GM23338 (cell line): ENCODE results near the gene MINK1. TPM values are rescaled to one million over a fixed set of nuclear protein-coding genes. Genes with fewer than 3 reads are reported as not detected.

Experiments
- ATAC-seq: fragments of 200-7000 bp; cut with Tn5 transposase; 3 replicates; pipeline ENCODE4 v1.9.1; 2020
- DNase-seq: peaks from one replicate; pipeline ENCODE4 v3.0.0-alpha.2; 2015; ENCODE audit warnings: low spot score
- H2AFZ ChIP-seq: fragments of 200-600 bp; sonication (generic); 2 replicates; pipeline ENCODE4 v1.8.0; 2016; ENCODE audit warnings: antibody characterized with exemption, mild to moderate bottlenecking, moderate library complexity
- H3F3A ChIP-seq: fragments of 200-600 bp; sonication (generic); replicated peaks from 2 replicates; pipeline ENCODE4 v1.8.0; 2017; ENCODE audit warnings: antibody characterized with exemption, mixed run types, low read depth
- H3K27ac ChIP-seq: fragments of 200-600 bp; sonication (generic); 2 replicates; pipeline ENCODE4 v1.6.1; 2016; ENCODE audit warnings: low read depth
- H3K27me3 ChIP-seq: fragments of 200-600 bp; sonication (generic); 2 replicates; pipeline ENCODE4 v1.8.0; 2016; ENCODE audit warnings: mild to moderate bottlenecking, mixed run types, moderate library complexity; ENCODE audit not compliant: insufficient read depth
- H3K36me3 ChIP-seq: fragments of 200-600 bp; sonication (generic); 2 replicates; pipeline ENCODE4 v1.8.0; 2016; ENCODE audit warnings: mild to moderate bottlenecking; ENCODE audit not compliant: insufficient read depth
- H3K4me1 ChIP-seq: fragments of 200-600 bp; sonication (generic); 2 replicates; pipeline ENCODE4 v1.8.0; 2016; ENCODE audit warnings: mild to moderate bottlenecking, moderate library complexity; ENCODE audit not compliant: insufficient read depth
- H3K4me2 ChIP-seq: fragments of 200-600 bp; sonication (generic); 2 replicates; pipeline ENCODE4 v1.7.1; 2017; ENCODE audit warnings: mixed run types
- H3K4me3 ChIP-seq: fragments of 200-600 bp; sonication (generic); 2 replicates; pipeline ENCODE4 v1.6.1; 2016; ENCODE audit warnings: mixed run types
- H3K79me2 ChIP-seq: fragments of 200-600 bp; sonication (generic); replicated peaks from 2 replicates; pipeline ENCODE4 v1.8.0; 2017; ENCODE audit warnings: mild to moderate bottlenecking; ENCODE audit not compliant: insufficient read depth
- H3K9me2 ChIP-seq: fragments of 200-600 bp; sonication (generic); 2 replicates; pipeline ENCODE4 v1.8.0; 2017; ENCODE audit not compliant: insufficient read depth
- H4K20me1 ChIP-seq: fragments of 200-600 bp; sonication (generic); replicated peaks from 2 replicates; pipeline ENCODE4 v1.8.0; 2017; ENCODE audit warnings: mild to moderate bottlenecking; ENCODE audit not compliant: insufficient read depth
- H3K27ac Mint-ChIP-seq: 2 replicates; pipeline ENCODE4 v1.8.0; 2020; ENCODE audit warnings: inconsistent platforms, mild to moderate bottlenecking, moderate library complexity, mixed read lengths
- H3K27me3 Mint-ChIP-seq: 3 replicates; pipeline ENCODE4 v1.8.0; 2022; ENCODE audit warnings: low read depth, mild to moderate bottlenecking, moderate library complexity, mixed read lengths, inconsistent platforms; ENCODE audit not compliant: insufficient read depth, poor library complexity
- H3K36me3 Mint-ChIP-seq: 3 replicates; pipeline ENCODE4 v1.8.0; 2021; ENCODE audit warnings: low read depth, mild to moderate bottlenecking, inconsistent platforms, moderate library complexity, mixed read lengths
- H3K4me1 Mint-ChIP-seq: 3 replicates; pipeline ENCODE4 v1.8.0; 2020; ENCODE audit warnings: mild to moderate bottlenecking, inconsistent platforms, mixed read lengths
- H3K4me3 Mint-ChIP-seq: 3 replicates; pipeline ENCODE4 v1.8.0; 2021; ENCODE audit warnings: moderate library complexity, mild to moderate bottlenecking, inconsistent platforms, mixed read lengths
- H3K9me3 Mint-ChIP-seq: 3 replicates; pipeline ENCODE4 v1.8.0; 2020; ENCODE audit warnings: moderate library complexity, mild to moderate bottlenecking, inconsistent platforms, mixed read lengths
- CREB1 ChIP-seq: fragments of 250-450 bp; sonication (Bioruptor Pico); IDR thresholded peaks from 2 replicates; pipeline ENCODE4 v1.5.0; 2020; ENCODE audit warnings: low read depth, mild to moderate bottlenecking, moderate library complexity
- CTCF ChIP-seq, 2 experiments: fragments of 200-600 bp in 1 of 2; sonication (generic) in 1 of 2; conservative IDR thresholded peaks; 2 replicates each; pipeline versions ENCODE4 v1.5.1 to v1.6.1; 2016 to 2017; ENCODE audit warnings: antibody characterized with exemption in 2 of 2, low read depth in 2 of 2, mild to moderate bottlenecking in 2 of 2, moderate library complexity in 1 of 2
- EZH2 ChIP-seq: fragments of 200-600 bp; sonication (generic); IDR thresholded peaks from one replicate; pipeline ENCODE4 v1.8.0; 2017; ENCODE audit warnings: antibody characterized with exemption, mild to moderate bottlenecking, low read depth; ENCODE audit not compliant: unreplicated experiment
- EZH2phosphoT487 ChIP-seq: fragments of 200-600 bp; sonication (generic); IDR thresholded peaks from one replicate; pipeline ENCODE4 v1.8.1; 2018; ENCODE audit warnings: antibody characterized with exemption; ENCODE audit not compliant: unreplicated experiment
- JUNB ChIP-seq: IDR thresholded peaks from one replicate; pipeline ENCODE4 v1.6.1; 2016; ENCODE audit warnings: antibody characterized with exemption; ENCODE audit not compliant: unreplicated experiment
- NANOG ChIP-seq: IDR thresholded peaks from 2 replicates; pipeline ENCODE4 v1.6.1; 2016; ENCODE audit warnings: antibody characterized with exemption, borderline replicate concordance
- POLR2AphosphoS5 ChIP-seq: IDR thresholded peaks from 2 replicates; pipeline ENCODE4 v1.6.1; 2016; ENCODE audit warnings: antibody characterized with exemption, low read depth
- REST ChIP-seq: IDR thresholded peaks from one replicate; pipeline ENCODE4 v1.6.1; 2018; ENCODE audit warnings: antibody characterized with exemption; ENCODE audit not compliant: unreplicated experiment
- STAT1 ChIP-seq: IDR thresholded peaks from one replicate; pipeline ENCODE4 v1.6.1; 2016; ENCODE audit warnings: antibody characterized with exemption; ENCODE audit not compliant: unreplicated experiment
- ZNF114 ChIP-seq: fragments of 250-450 bp; sonication (Bioruptor Pico); IDR thresholded peaks from 2 replicates; pipeline ENCODE4 v1.5.0; 2020; ENCODE audit warnings: mild to moderate bottlenecking, moderate library complexity
- ZNF331 ChIP-seq: fragments of 250-450 bp; sonication (Bioruptor Pico); IDR thresholded peaks from 2 replicates; pipeline ENCODE4 v1.5.0; 2020; ENCODE audit warnings: low read depth, mild to moderate bottlenecking, moderate library complexity
- polyA plus RNA-seq: library from polyadenylated mRNA; unstranded; fragments of >200 nt; fragmentation: Nextera tagmentation; extraction: Ambion mirVana; gene quantifications from 2 replicates; pipeline ENCODE4 v1.2.1, GENCODE V29; 2016
- total RNA-seq: library from RNA; depleted of rRNA; stranded (reverse); fragments of >200 nt; shearing (Covaris generic); gene quantifications from 2 replicates; pipeline ENCODE4 v1.2.3, GENCODE V29; 2014
- TF ChIP-seq, protein P1 (sequence below): fragments of 250-450 bp; sonication (Bioruptor Pico); IDR thresholded peaks from 2 replicates; pipeline ENCODE4 v1.5.0; 2020; ENCODE audit warnings: mild to moderate bottlenecking, moderate library complexity
- TF ChIP-seq, protein P2 (sequence below): IDR thresholded peaks from 2 replicates; pipeline ENCODE4 v1.6.1; 2016; ENCODE audit warnings: antibody characterized with exemption

MINK1 gene
- total and polyA plus RNA-seq, 2 experiments from 2014 or later, result 17.3 to 54.9 TPM

DNA sequence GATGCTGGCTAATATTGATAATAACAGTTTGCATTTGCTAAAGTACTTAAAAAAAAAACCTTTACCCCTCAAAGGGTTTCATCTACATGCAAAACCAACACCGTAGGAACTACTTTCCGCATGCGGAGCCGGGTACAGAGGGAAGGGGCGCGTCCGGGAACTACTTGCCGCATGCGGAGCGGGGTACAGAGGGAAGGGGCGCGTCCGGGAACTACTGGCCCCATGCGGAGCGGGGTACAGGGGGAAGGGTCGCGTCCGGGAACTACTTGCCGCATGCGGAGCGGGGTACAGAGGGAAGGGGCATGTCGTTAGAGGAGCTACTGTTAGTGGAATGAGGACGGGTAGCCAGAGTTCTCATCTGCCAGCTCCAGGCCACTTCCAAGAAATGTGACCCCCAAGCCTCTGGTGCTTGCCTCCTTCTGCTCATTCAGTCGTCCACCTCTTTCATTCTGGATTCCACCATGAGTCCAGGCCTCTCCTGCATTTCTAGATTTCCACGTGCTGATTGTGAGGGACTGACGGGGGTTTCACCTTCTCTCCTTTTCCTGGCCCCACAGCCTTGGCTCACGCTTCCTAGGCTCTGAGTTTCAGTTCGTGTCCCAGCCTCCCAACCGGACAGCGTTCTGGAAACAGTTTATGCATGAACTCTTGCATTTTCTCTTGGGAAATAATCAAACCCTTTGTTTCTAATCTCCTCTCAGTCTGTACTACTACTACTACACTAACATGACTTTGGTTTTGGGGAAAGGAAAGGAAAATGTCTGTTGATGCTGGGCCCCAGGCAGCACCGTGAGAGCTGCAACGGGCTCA is 26.9 kb downstream of the MINK1 start:
- peak; percentile 57 for DNase-seq
- Histone ChIP-seq H3K79me2 (peaks cover 28% of the 10 kb centered on the region), H4K20me1 (peaks cover 5% of the 10 kb centered on the region; the same call in 1 of the 2 replicates), H3K9me2 (no peaks in the 10 kb centered on the region), H3K36me3 (no peaks in the 10 kb centered on the region), H3K27me3 (no peaks in the 10 kb centered on the region), H2AFZ (peak overlapping the region; percentile 66; the same call in 1 of the 2 replicates), H3K4me3 (peak overlapping the region; percentile 43), H3F3A (peaks cover 13% of the 10 kb centered on the region; the same call in 1 of the 2 replicates), H3K4me2 (peak overlapping the region; percentile 75), H3K4me1 (peaks cover 43% of the 10 kb centered on the region), H3K27ac (peak overlapping the region; percentile 66; the same call in 1 of the 2 replicates)
- TF ChIP-seq, protein P1, sequence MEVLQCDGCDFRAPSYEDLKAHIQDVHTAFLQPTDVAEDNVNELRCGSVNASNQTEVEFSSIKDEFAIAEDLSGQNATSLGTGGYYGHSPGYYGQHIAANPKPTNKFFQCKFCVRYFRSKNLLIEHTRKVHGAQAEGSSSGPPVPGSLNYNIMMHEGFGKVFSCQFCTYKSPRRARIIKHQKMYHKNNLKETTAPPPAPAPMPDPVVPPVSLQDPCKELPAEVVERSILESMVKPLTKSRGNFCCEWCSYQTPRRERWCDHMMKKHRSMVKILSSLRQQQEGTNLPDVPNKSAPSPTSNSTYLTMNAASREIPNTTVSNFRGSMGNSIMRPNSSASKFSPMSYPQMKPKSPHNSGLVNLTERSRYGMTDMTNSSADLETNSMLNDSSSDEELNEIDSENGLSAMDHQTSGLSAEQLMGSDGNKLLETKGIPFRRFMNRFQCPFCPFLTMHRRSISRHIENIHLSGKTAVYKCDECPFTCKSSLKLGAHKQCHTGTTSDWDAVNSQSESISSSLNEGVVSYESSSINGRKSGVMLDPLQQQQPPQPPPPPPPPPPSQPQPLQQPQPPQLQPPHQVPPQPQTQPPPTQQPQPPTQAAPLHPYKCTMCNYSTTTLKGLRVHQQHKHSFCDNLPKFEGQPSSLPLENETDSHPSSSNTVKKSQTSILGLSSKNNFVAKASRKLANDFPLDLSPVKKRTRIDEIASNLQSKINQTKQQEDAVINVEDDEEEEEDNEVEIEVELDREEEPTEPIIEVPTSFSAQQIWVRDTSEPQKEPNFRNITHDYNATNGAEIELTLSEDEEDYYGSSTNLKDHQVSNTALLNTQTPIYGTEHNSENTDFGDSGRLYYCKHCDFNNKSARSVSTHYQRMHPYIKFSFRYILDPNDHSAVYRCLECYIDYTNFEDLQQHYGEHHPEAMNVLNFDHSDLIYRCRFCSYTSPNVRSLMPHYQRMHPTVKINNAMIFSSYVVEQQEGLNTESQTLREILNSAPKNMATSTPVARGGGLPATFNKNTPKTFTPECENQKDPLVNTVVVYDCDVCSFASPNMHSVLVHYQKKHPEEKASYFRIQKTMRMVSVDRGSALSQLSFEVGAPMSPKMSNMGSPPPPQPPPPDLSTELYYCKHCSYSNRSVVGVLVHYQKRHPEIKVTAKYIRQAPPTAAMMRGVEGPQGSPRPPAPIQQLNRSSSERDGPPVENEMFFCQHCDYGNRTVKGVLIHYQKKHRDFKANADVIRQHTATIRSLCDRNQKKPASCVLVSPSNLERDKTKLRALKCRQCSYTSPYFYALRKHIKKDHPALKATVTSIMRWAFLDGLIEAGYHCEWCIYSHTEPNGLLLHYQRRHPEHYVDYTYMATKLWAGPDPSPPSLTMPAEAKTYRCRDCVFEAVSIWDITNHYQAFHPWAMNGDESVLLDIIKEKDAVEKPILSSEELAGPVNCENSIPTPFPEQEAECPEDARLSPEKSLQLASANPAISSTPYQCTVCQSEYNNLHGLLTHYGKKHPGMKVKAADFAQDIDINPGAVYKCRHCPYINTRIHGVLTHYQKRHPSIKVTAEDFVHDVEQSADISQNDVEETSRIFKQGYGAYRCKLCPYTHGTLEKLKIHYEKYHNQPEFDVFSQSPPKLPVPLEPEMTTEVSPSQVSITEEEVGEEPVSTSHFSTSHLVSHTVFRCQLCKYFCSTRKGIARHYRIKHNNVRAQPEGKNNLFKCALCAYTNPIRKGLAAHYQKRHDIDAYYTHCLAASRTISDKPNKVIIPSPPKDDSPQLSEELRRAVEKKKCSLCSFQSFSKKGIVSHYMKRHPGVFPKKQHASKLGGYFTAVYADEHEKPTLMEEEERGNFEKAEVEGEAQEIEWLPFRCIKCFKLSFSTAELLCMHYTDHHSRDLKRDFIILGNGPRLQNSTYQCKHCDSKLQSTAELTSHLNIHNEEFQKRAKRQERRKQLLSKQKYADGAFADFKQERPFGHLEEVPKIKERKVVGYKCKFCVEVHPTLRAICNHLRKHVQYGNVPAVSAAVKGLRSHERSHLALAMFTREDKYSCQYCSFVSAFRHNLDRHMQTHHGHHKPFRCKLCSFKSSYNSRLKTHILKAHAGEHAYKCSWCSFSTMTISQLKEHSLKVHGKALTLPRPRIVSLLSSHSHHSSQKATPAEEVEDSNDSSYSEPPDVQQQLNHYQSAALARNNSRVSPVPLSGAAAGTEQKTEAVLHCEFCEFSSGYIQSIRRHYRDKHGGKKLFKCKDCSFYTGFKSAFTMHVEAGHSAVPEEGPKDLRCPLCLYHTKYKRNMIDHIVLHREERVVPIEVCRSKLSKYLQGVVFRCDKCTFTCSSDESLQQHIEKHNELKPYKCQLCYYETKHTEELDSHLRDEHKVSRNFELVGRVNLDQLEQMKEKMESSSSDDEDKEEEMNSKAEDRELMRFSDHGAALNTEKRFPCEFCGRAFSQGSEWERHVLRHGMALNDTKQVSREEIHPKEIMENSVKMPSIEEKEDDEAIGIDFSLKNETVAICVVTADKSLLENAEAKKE, result no peak
- no peak for TF ChIP-seq JUNB
- TF ChIP-seq REST, result no peak
- TF ChIP-seq CREB1 (CRISPR knock-in tag), result no peak
- TF ChIP-seq STAT1, result no peak
- no peak for TF ChIP-seq NANOG
- TF ChIP-seq EZH2, result no peak
- TF ChIP-seq ZNF114 (CRISPR knock-in tag), result no peak
- no peak for TF ChIP-seq EZH2phosphoT487
- TF ChIP-seq POLR2AphosphoS5, result no peak
- TF ChIP-seq CTCF (conservative IDR thresholded peaks at IDR 0.05; ENCODE audit: low read depth in 2 of 2), result no peak
- TF ChIP-seq, protein P2, sequence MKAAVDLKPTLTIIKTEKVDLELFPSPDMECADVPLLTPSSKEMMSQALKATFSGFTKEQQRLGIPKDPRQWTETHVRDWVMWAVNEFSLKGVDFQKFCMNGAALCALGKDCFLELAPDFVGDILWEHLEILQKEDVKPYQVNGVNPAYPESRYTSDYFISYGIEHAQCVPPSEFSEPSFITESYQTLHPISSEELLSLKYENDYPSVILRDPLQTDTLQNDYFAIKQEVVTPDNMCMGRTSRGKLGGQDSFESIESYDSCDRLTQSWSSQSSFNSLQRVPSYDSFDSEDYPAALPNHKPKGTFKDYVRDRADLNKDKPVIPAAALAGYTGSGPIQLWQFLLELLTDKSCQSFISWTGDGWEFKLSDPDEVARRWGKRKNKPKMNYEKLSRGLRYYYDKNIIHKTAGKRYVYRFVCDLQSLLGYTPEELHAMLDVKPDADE, result no peak
- no peak for TF ChIP-seq ZNF331 (CRISPR knock-in tag)
- no peaks in the 10 kb centered on the region for H3K9me3 Mint-ChIP-seq
- peak; percentile 47 for ATAC-seq
- H3K4me1 Mint-ChIP-seq, result peaks cover 51% of the 10 kb centered on the region
- H3K36me3 Mint-ChIP-seq, result peaks cover 9% of the 10 kb centered on the region; the same call in 1 of the 3 replicates
- peak overlapping the region; percentile 52 for H3K27ac Mint-ChIP-seq
- peak overlapping the region; percentile 48 for H3K4me3 Mint-ChIP-seq
- peaks cover 9% of the 10 kb centered on the region for H3K27me3 Mint-ChIP-seq
